Stimulated activated naive CD8-positive, alpha-beta T cell treated with anti-CD3 and anti-CD28 coated beads, Interleukin-15, amount 100 ng/mL, for 72 hours (primary cell): ENCODE data around the gene PTPRR.

Source experiments
- ATAC-seq: fragments of 150-1000 bp; cut with Tn5 transposase; 2 replicates; pipeline ENCODE4 v1.10.0; 2021; ENCODE audit warnings: mild to moderate bottlenecking, moderate library complexity
- DNase-seq, 2 donors: peaks; one replicate each; pipeline ENCODE4 v3.0.0; 2021 to 2022
- H3K27ac Mint-ChIP-seq, 2 donors: one replicate each; pipeline ENCODE4 v1.8.0; 2022; ENCODE audit warnings: mild to moderate bottlenecking in 2 of 2, mixed read lengths in 2 of 2, moderate library complexity in 2 of 2
- H3K27me3 Mint-ChIP-seq: one replicate; pipeline ENCODE4 v1.8.0; 2022; ENCODE audit warnings: mixed read lengths
- H3K4me1 Mint-ChIP-seq: one replicate; pipeline ENCODE4 v1.8.0; 2022; ENCODE audit warnings: mild to moderate bottlenecking, mixed read lengths
- H3K4me3 Mint-ChIP-seq, 2 donors: one replicate each; pipeline ENCODE4 v1.8.0; 2022; ENCODE audit warnings: mild to moderate bottlenecking in 2 of 2, mixed read lengths in 2 of 2, moderate library complexity in 1 of 2
- H3K9me3 Mint-ChIP-seq, 2 donors: one replicate each; pipeline ENCODE4 v1.8.0; 2022; ENCODE audit warnings: mixed read lengths in 2 of 2

PTPRR gene

GRCh38 chr12:70626180-70626579 is 294.4 kb downstream of the PTPRR start:
- Mint-ChIP-seq H3K4me1 (no peaks in the 10 kb centered on the region), H3K27me3 (peaks cover 7% of the 10 kb centered on the region), H3K27ac (no peak overlapping the region), H3K9me3 (no peaks in the 10 kb centered on the region), H3K4me3 (no peak overlapping the region)
- ATAC-seq (no peak), DNase-seq (no peak)

DNA sequence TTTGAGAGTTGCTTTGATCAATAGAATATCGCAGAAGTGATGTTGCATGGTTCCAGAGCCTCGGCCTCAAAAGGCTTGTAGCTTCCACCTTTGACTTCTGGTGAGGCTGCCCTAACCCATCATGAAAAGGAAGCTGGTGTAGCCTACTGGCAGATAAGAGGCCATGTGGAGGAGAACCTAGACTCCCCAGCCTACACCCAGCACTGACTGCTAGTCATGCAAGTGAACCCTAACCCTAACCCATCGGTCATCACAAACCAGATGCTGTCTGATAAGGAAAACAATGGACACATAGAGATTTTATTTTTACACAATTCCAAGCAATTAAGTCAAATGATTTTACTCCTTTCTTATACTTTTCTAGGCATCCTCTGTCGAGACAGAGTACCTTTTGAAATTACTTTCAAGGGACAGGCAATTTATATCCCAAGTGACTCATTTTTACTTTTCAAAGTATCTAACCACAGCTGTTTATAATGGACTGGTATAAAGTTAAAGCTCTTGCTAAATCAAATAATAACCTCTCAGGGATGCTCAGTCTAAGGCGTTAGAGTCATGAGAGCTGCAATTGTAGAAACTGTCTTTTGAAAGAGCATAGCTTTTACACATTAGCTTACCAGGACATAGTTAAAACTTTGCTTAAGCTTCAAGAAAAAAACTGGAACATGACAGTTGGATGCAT is 300.9 kb downstream of the PTPRR start:
- no peak overlapping the region for H3K4me3 Mint-ChIP-seq
- no peak overlapping the region for H3K27ac Mint-ChIP-seq
- ATAC-seq (no peak), DNase-seq (no peak)
- no peaks in the 10 kb centered on the region for H3K9me3 Mint-ChIP-seq
- no peaks in the 10 kb centered on the region for H3K27me3 Mint-ChIP-seq
- H3K4me1 Mint-ChIP-seq, result no peaks in the 10 kb centered on the region

DNA sequence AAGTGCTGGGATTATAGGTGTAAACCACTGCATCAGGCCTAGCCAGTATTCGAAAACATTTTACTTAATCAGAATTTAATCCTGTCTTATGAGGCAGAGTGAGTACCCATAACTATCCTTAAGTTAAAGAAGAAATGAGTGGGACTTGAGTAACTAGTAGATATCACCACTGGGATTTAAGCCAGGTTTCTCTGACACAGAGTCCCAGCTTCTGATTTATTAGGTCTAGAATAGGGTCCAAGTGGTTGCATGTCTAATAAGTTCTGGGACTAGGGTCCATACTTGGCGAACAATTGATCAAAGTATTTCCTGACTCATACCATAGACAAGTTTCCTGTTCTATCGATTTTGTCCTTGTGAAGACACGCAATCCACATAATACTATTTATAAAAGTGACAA is 302.2 kb downstream of the PTPRR start:
- ATAC-seq (no peak), DNase-seq (no peak)
- H3K9me3 Mint-ChIP-seq, result no peaks in the 10 kb centered on the region
- no peak overlapping the region for H3K27ac Mint-ChIP-seq
- H3K27me3 Mint-ChIP-seq, result peaks cover 7% of the 10 kb centered on the region
- no peaks in the 10 kb centered on the region for H3K4me1 Mint-ChIP-seq
- no peak overlapping the region for H3K4me3 Mint-ChIP-seq

- Mint-ChIP-seq H3K27ac (no peak overlapping the region), H3K4me1 (no peaks in the 10 kb centered on the region), H3K27me3 (peaks cover 14% of the 10 kb centered on the region), H3K4me3 (no peak overlapping the region), H3K9me3 (no peaks in the 10 kb centered on the region)
- no peak for ATAC-seq
- no peak for DNase-seq
Measured at GRCh38 chr12:70617450-70617849, 303.1 kb downstream of the PTPRR start.

DNA sequence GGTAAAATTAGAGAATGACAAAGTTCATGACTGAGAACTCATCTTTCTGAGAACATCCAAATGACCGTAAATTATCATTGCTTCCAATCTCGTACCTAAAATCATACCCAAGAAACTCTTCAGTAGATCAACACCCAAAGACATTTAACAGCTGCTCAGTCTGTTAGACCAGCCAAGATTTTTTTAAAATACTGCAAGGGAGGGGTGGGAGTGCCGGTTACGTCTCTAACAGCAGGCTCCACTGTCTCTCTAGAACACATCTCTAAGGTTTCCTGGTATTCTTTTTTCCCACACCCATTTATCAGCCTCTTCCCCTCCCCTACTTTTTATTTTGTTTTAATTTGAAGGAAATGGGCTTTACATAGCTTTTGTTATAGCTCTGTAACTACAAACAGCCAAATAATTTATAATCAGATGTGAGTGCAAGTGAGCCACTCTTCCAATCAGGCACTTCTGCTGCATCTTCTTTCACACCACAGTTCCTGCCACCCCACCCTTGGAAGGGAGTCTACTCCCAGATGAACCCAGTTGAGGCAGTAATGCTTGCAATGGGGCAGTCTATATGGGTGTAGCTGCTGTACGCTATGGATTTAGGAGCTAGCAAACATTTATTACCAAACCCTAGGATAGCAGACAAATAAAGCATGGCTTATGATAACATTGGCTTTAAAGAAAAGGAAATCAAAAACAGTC is 305.2 kb downstream of the PTPRR start:
- no peak overlapping the region for H3K4me3 Mint-ChIP-seq
- no peak overlapping the region for H3K27ac Mint-ChIP-seq
- no peaks in the 10 kb centered on the region for H3K9me3 Mint-ChIP-seq
- peaks cover 34% of the 10 kb centered on the region for H3K27me3 Mint-ChIP-seq
- ATAC-seq (no peak), DNase-seq (no peak)
- no peaks in the 10 kb centered on the region for H3K4me1 Mint-ChIP-seq

DNA sequence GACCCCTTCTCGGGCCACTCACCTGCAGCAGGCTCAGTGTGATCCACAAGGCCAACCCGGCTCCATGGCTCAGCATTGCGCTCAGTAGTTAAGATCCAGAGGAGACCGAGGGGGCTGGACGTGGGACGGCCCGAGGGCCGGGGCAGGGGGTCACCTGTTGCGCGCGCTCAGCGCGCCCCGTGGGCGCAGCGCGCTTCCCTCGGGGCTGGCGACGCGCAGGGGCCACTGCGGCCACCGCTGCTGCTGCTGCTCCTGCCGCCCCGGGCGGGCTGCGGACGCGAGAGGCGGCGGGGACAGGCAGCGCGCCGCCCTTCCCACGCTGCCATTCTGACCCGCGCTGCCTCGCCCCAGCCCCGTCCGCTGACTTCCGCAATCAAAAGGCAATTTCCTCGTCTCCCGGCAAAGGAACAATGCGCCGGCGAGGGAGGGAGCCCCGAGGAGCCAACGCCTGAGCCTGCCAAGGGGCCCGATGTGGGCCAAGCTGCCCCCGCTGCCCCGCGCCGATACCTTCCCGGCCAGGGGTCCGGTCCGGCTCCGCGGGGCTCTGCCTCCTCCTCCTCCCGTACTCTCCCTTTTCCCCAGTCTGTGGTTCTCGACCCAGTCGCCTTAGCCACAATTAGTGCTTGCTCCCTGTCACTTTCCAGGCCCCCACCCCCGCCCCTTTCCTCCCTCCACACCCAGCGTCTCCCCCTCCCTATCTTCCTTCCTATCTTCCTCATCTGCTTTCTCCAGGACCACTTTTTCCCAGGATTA is 310.6 kb downstream of the PTPRR start:
- DNase-seq, result no peak
- Mint-ChIP-seq H3K27me3 (peaks cover 63% of the 10 kb centered on the region), H3K4me1 (peaks cover 5% of the 10 kb centered on the region), H3K4me3 (peak overlapping the region; percentile 47 to 49), H3K27ac (no peak overlapping the region), H3K9me3 (no peaks in the 10 kb centered on the region)
- ATAC-seq, result peak; percentile 57

- Mint-ChIP-seq H3K9me3 (no peaks in the 10 kb centered on the region), H3K27me3 (peaks cover 63% of the 10 kb centered on the region), H3K4me3 (peak overlapping the region; percentile 47 to 49), H3K4me1 (peaks cover 5% of the 10 kb centered on the region), H3K27ac (no peak overlapping the region)
- DNase-seq (no peak), ATAC-seq (peak; percentile 26)
Measured at GRCh38 chr12:70609203-70609602, 311.3 kb downstream of the PTPRR start.

- ATAC-seq (no peak), DNase-seq (no peak)
- no peak overlapping the region for H3K27ac Mint-ChIP-seq
- peaks cover 55% of the 10 kb centered on the region for H3K27me3 Mint-ChIP-seq
- H3K4me3 Mint-ChIP-seq, result no peak overlapping the region
- no peaks in the 10 kb centered on the region for H3K9me3 Mint-ChIP-seq
- peaks cover 5% of the 10 kb centered on the region for H3K4me1 Mint-ChIP-seq
Measured at GRCh38 chr12:70608184-70608583, 312.4 kb downstream of the PTPRR start.

DNA sequence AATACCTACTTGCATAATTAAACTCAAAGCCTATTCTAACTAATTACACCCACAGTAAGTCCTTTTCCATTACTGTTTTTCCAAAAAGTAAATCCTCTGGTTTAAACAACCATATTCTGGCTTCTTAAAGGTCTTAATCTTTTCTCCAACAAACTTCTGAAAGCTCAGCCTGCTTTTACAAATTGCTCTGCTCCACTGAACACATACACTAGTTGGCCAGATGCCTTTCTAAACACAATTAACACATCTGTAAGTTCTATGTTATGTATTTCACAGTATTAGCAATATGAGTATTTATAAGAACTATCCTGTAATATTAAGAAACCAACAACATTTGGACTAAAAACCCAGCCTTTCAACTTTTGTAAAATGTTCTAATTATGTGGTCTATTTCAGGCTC is 313.4 kb downstream of the PTPRR start:
- H3K4me3 Mint-ChIP-seq, result no peak overlapping the region
- H3K4me1 Mint-ChIP-seq, result peaks cover 5% of the 10 kb centered on the region
- no peaks in the 10 kb centered on the region for H3K9me3 Mint-ChIP-seq
- H3K27ac Mint-ChIP-seq, result no peak overlapping the region
- peaks cover 46% of the 10 kb centered on the region for H3K27me3 Mint-ChIP-seq
- DNase-seq, result no peak
- no peak for ATAC-seq

DNA sequence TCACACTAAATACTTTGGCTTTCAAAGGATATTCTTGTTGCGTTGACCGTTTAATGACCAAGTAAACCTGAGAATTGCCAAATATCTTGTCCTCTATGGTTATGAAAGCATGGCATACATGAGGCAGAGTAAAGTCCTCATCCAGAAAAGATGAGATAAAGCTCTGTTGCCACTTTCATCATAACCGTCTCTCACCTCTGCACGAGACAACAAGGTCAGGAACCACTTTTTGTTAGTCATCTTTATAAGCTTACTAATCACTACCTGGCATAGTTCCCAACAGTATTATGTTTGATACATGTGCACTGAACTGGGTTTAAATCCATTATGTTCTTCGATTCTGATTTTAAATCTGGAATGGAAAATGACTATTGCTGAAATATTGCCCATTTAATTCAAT is 314.6 kb downstream of the PTPRR start:
- peaks cover 36% of the 10 kb centered on the region for H3K27me3 Mint-ChIP-seq
- no peak overlapping the region for H3K4me3 Mint-ChIP-seq
- DNase-seq (no peak), ATAC-seq (no peak)
- no peak overlapping the region for H3K27ac Mint-ChIP-seq
- peaks cover 5% of the 10 kb centered on the region for H3K4me1 Mint-ChIP-seq
- no peaks in the 10 kb centered on the region for H3K9me3 Mint-ChIP-seq

DNA sequence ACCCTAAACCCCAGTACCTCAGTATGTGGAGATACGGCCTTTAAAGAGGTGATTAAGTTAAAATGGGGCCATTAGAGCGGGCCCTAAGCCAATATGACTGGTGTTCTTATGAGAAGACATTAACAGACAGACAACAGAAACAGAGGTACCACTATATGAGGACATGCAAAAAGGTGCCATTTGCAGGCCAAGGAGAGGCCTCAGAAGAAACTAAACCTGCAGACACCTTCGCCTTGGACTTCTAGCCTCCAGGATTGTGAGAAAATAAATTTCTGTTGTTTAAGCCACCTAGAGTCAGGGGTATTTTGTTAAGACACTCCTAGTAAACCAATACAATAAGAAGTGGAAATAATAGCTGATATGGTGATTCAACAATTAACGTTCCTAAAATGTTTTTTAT is 315.9 kb downstream of the PTPRR start:
- Mint-ChIP-seq H3K9me3 (no peaks in the 10 kb centered on the region), H3K4me3 (no peak overlapping the region), H3K27ac (no peak overlapping the region), H3K27me3 (peaks cover 24% of the 10 kb centered on the region), H3K4me1 (peaks cover 5% of the 10 kb centered on the region)
- ATAC-seq (no peak), DNase-seq (no peak)

DNA sequence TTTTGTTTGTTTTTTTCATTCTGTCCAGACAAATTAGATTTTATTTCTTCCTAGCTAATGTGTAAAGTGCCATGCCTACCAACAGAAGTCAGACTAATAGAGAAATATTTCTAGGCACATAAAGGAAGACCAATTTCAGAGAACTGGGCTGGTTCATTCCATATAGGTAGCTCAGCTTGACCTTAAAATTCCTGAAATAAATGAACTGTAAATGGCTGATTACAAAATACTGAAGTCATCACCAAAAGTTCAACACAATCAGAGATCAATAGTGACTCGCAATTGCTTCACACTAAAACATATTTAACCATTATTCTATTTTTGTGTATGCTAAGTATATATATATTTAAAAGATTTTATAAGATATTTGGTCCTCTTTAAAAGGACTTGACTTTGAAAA is 317.5 kb downstream of the PTPRR start:
- H3K4me3 Mint-ChIP-seq, result no peak overlapping the region
- peaks cover 9% of the 10 kb centered on the region for H3K27me3 Mint-ChIP-seq
- ATAC-seq, result no peak
- no peaks in the 10 kb centered on the region for H3K4me1 Mint-ChIP-seq
- no peaks in the 10 kb centered on the region for H3K9me3 Mint-ChIP-seq
- H3K27ac Mint-ChIP-seq, result no peak overlapping the region
- no peak for DNase-seq

DNA sequence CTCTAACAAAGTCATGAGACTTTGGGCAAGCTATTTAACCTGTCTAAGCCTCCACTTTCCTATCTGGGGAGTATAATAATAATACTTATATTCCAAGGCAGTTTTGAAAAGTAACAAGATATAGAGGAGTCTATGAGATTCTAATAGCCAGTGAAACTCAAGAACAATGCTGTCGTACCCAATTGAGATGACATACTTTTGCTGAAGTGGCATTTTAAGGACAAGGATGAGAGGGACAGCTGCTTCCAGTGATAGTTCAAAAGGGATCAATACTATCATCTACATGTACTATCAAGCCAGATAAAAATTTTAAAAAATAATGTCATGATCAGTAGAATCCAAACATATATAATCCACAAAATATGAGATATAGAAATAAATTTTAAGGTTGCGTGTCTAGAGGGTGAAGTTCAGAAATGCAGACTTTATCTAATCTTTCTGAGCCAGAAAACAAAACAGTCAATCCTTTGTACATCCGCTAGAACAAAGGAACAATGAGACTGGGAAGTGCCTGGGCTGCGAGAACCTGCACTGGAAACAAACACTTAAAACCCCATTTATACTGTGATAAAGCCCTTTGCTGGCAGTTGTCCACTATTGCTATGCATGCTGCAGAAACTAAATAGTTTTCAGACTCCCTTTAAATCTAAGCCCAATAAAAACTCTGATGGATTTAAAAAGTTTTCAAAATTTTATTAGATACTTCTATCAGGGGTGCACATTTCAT is 321.9 kb downstream of the PTPRR start:
- no peak for ATAC-seq
- no peaks in the 10 kb centered on the region for H3K27me3 Mint-ChIP-seq
- no peaks in the 10 kb centered on the region for H3K4me1 Mint-ChIP-seq
- no peak for DNase-seq
- no peaks in the 10 kb centered on the region for H3K9me3 Mint-ChIP-seq
- H3K4me3 Mint-ChIP-seq, result no peak overlapping the region
- no peak overlapping the region for H3K27ac Mint-ChIP-seq

- Mint-ChIP-seq H3K4me1 (no peaks in the 10 kb centered on the region), H3K9me3 (no peaks in the 10 kb centered on the region), H3K4me3 (no peak overlapping the region), H3K27me3 (peaks cover 16% of the 10 kb centered on the region), H3K27ac (no peak overlapping the region)
- ATAC-seq (no peak), DNase-seq (no peak)
Measured at GRCh38 chr12:70592664-70593063, 327.9 kb downstream of the PTPRR start.

DNA sequence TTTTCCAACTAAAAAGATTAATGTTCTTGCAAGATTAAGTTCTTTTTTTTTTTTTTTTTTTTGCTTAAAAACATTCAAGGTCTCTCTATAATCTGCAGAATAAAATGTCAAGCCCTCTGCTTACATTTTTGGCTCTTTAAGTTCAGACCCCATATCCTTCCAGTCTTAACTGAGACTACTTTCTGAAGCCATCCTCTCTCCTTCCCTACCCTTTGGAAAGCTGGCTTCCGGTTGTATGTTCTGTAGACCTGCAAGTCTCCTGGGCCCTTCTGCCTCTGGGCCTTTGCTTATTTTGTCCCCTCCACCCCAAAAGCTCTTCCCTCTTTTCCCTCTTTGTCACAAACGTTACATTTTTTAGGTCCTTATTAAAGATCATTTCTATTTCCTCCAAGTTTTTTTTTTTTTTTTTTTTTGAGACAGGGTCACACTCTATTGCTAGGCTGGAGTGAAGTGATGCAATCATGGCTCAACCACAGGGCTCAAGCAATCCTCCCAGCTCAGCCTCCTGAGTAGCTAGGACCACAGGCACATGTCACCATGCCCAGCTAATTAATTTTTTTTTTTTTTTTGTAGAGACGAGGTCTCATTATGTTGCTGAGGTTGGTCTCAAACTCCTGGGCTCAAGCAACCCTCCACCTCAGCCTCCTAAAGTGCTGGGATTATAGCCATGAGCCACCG is 329.9 kb downstream of the PTPRR start:
- Mint-ChIP-seq H3K9me3 (no peaks in the 10 kb centered on the region), H3K27me3 (peaks cover 16% of the 10 kb centered on the region), H3K27ac (no peak overlapping the region), H3K4me1 (no peaks in the 10 kb centered on the region), H3K4me3 (no peak overlapping the region)
- ATAC-seq (no peak), DNase-seq (no peak)
